BE2C (cell line): ENCODE measurements around the gene AKR1E2.

Experiments used
- DNase-seq: peaks from one replicate; pipeline ENCODE4 v3.0.0-alpha.2; 2020
- H3K27me3 ChIP-seq: fragments of 250-450 bp; sonication (Bioruptor Pico); 2 replicates; pipeline ENCODE4 v1.5.1; 2020; ENCODE audit warnings: mild to moderate bottlenecking
- H3K36me3 ChIP-seq: fragments of 250-450 bp; sonication (Bioruptor Pico); 2 replicates; pipeline ENCODE4 v1.5.1; 2020; ENCODE audit warnings: mild to moderate bottlenecking
- H3K4me1 ChIP-seq: fragments of 250-450 bp; sonication (Bioruptor Pico); 2 replicates; pipeline ENCODE4 v1.5.1; 2020
- H3K4me3 ChIP-seq: 2 replicates; pipeline ENCODE4 v1.5.1; 2011; ENCODE audit warnings: low read depth, low read length
- H3K9me3 ChIP-seq: fragments of 250-450 bp; sonication (Bioruptor Pico); 2 replicates; pipeline ENCODE4 v1.5.1; 2020
- TF ChIP-seq, protein P1 (sequence below): IDR thresholded peaks from 2 replicates; pipeline ENCODE4 v1.5.1; 2012; ENCODE audit warnings: mild to moderate bottlenecking, low read depth, low read length

The AKR1E2 gene

DNA sequence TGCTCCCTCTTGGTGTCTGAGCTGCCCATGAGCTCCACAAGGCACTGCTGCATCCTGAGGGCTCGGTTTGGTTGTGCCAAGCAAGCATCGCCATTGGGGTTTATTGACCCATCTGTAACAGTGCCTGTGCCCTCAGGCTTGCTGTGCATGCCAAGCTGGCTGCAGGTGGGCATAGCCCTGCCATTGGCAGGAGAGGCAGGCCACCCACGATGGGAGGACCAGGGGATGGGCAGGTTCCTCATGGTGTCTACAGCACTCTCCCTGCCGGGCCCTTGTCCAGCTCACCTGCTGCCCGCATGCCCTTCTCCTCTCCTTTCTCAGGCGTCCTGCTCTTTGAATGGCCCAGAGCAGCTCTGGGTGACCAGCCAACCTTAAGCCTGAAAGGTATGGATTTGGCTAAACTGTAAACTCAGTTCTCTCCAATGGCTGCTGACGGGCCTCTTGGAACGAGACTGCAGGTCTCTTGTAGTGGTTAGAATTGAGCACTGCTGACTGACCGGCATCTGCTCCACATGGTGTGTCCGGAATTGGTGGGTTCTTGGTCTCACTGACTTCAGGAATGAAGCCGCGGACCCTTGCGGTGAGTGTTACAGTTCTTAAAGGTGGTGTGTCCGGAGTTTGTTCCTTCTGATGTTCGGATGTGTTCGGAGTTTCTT lies 17.6 kb downstream of the AKR1E2 start:
- no peak for DNase-seq
- Histone ChIP-seq H3K4me3 (no peak overlapping the region), H3K36me3 (no peaks in the 10 kb centered on the region), H3K27me3 (no peaks in the 10 kb centered on the region), H3K4me1 (no peaks in the 10 kb centered on the region), H3K9me3 (no peaks in the 10 kb centered on the region)
- TF ChIP-seq, protein P1, sequence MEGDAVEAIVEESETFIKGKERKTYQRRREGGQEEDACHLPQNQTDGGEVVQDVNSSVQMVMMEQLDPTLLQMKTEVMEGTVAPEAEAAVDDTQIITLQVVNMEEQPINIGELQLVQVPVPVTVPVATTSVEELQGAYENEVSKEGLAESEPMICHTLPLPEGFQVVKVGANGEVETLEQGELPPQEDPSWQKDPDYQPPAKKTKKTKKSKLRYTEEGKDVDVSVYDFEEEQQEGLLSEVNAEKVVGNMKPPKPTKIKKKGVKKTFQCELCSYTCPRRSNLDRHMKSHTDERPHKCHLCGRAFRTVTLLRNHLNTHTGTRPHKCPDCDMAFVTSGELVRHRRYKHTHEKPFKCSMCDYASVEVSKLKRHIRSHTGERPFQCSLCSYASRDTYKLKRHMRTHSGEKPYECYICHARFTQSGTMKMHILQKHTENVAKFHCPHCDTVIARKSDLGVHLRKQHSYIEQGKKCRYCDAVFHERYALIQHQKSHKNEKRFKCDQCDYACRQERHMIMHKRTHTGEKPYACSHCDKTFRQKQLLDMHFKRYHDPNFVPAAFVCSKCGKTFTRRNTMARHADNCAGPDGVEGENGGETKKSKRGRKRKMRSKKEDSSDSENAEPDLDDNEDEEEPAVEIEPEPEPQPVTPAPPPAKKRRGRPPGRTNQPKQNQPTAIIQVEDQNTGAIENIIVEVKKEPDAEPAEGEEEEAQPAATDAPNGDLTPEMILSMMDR, result no peak

- no peaks in the 10 kb centered on the region for H3K36me3 ChIP-seq
- H3K9me3 ChIP-seq, result no peaks in the 10 kb centered on the region
- no peak overlapping the region for H3K4me3 ChIP-seq
- TF ChIP-seq, protein P1, result no peak
- DNase-seq, result no peak
- H3K4me1 ChIP-seq, result peaks cover under 1% of the 10 kb centered on the region; the same call in 1 of the 2 replicates
- H3K27me3 ChIP-seq, result no peaks in the 10 kb centered on the region
Observed at GRCh38 chr10:4844864-4845263, 18.9 kb downstream of the AKR1E2 start.

GRCh38 chr10:4845766-4846165 lies 19.8 kb downstream of the AKR1E2 start:
- TF ChIP-seq, protein P1, result no peak
- H3K4me3 ChIP-seq, result no peak overlapping the region

GRCh38 chr10:4846775-4847174 lies 20.8 kb downstream of the AKR1E2 start:
- no peak for DNase-seq
- TF ChIP-seq, protein P1, result no peak
- Histone ChIP-seq H3K9me3 (no peaks in the 10 kb centered on the region), H3K4me1 (peaks cover 3% of the 10 kb centered on the region; the same call in 1 of the 2 replicates), H3K27me3 (no peaks in the 10 kb centered on the region), H3K4me3 (no peak overlapping the region), H3K36me3 (no peaks in the 10 kb centered on the region)

More at GRCh38 chr10:4845766-4846165, 19.8 kb downstream of the AKR1E2 start:
- DNase-seq, result no peak
- no peaks in the 10 kb centered on the region for H3K27me3 ChIP-seq
- no peaks in the 10 kb centered on the region for H3K9me3 ChIP-seq
- H3K4me1 ChIP-seq, result peaks cover 3% of the 10 kb centered on the region; the same call in 1 of the 2 replicates
- H3K36me3 ChIP-seq, result no peaks in the 10 kb centered on the region

DNA sequence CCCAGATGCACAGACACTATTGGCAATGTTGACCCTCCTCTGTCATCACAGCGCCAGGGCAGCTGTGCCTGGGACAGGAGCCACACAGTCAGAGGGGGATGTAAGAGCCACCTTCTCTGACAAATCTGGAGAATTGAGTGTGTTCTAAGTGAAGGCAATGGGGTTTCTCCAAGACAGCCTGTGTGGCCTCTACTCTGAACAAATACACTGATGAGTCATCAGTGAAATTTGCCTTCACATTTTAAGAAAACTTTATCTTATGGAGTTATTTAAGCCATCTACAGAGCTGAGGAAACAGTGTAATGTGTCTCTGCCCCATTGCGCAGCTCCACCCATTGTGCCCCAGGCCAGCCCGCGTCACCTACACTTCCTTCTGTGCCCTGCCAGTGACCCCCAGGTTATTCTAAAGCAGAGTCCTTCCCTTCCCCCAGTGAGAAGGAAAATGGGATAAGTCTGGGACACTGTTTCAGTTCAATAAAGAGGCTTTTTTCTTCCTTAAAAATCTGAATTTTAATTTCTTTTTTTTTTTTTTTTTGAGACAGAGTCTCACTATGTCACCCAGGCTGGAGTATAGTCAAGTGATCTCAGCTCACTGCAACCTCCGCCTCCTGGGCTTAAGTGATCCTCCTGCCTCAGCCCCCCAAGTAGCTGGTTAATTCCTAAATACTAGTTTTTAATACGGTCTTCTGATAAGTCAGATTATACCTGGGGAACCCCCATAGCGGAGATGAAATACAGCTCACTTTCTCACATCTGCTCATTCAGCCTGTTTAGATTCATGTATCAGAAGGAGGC lies 21.8 kb downstream of the AKR1E2 start:
- H3K4me3 ChIP-seq, result no peak overlapping the region
- H3K4me1 ChIP-seq, result peaks cover 3% of the 10 kb centered on the region; the same call in 1 of the 2 replicates
- H3K9me3 ChIP-seq, result no peaks in the 10 kb centered on the region
- H3K36me3 ChIP-seq, result no peaks in the 10 kb centered on the region
- no peak for DNase-seq
- H3K27me3 ChIP-seq, result no peaks in the 10 kb centered on the region
- TF ChIP-seq, protein P1, result no peak
